ENCODE data around the gene TPP1.

TPP1 gene

GRCh38 chr11:6563121-6563619 is 56.1 kb downstream of the TPP1 start:
- no peak overlapping the region for H3K4me3 ChIP-seq (ENCODE audit: low read depth, low read length)
- no peak for TF ChIP-seq CTCF (IDR thresholded peaks at IDR 0.05; ENCODE audit: control insufficient read depth, extremely low read depth, insufficient read depth)
- DNase-seq (ENCODE audit: low read depth), result no peak

Data from LNCaP clone FGC (cell line).